Left cardiac atrium (tissue), 4 donors: Measurements from ENCODE around the gene CLBA1. TPM values are rescaled to one million over a fixed set of nuclear protein-coding genes. Genes with fewer than 3 reads are reported as not detected.
"Not testable (repeated sequence)": the region's sequence is repeated elsewhere in the genome, so short reads cannot be mapped to it uniquely, and the experiment has no call there.

Source experiments
- ATAC-seq, 2 donors: fragments of 200-7000 bp; cut with Tn5 transposase; one replicate each; pipeline ENCODE4 v1.9.1; 2020; ENCODE audit warnings: mild to moderate bottlenecking in 2 of 2, moderate library complexity in 2 of 2
- DNase-seq: peaks from one replicate; pipeline ENCODE4 v3.0.0-alpha.2; 2020
- intact Hi-C, 2 donors: fragments of 100-400 bp; cut with DNase I; formaldehyde crosslinking; loops; one replicate each; pipeline versions ENCODE4 v1.14.1 to v1.15.1; 2022 to 2023
- total RNA-seq, 2 donors: library from RNA; stranded (reverse); fragmentation: NEBNext Ultra II Directional; extraction: Animal tissue kit (Norgen Biotek cat#: 25700); gene quantifications; one replicate each; pipeline ENCODE4 v1.2.1, GENCODE V29; 2021
- donor health status: DM: no; HTN: yes; CAD: no.
- donor health status: DM: no; HTN: yes; CAD: no; lungs with severe emphysema.
- donor health status: DM: yes; HTN: yes; CAD: no.
- donor health status: Dilated cardiomyopathy.

The CLBA1 gene
- total RNA-seq, 2 donors from 2014 or later = 1.9 TPM

- ATAC-seq, intact Hi-C loops: not testable (repeated sequence)
- DNase-seq = peak; percentile 15
Observed at GRCh38 chr14:104945986-104946965, 39.3 kb upstream of the CLBA1 start.

- intact Hi-C loops, ATAC-seq: not testable (repeated sequence)
- peak; percentile 10 for DNase-seq
Observed at GRCh38 chr14:104947201-104947600, 38.4 kb upstream of the CLBA1 start.

GRCh38 chr14:104947881-104948735 is 37.5 kb upstream of the CLBA1 start:
- ATAC-seq, intact Hi-C loops: not testable (repeated sequence)
- DNase-seq = peak; percentile 13

GRCh38 chr14:104948736-104949031 is 36.9 kb upstream of the CLBA1 start:
- intact Hi-C loops = no loop called here
- DNase-seq (no peak), ATAC-seq (no peak)

- ATAC-seq, intact Hi-C loops: not testable (repeated sequence)
- peak; percentile 13 for DNase-seq
Observed at GRCh38 chr14:104949406-104949955, 36.1 kb upstream of the CLBA1 start.

- DNase-seq (peak; percentile 11), ATAC-seq (no peak)
- intact Hi-C loops = no loop called here
Observed at GRCh38 chr14:104950021-104950420, 35.6 kb upstream of the CLBA1 start.

- peak; percentile 9 for DNase-seq
- ATAC-seq, intact Hi-C loops: not testable (repeated sequence)
Observed at GRCh38 chr14:104950701-104951100, 34.9 kb upstream of the CLBA1 start.

- ATAC-seq, intact Hi-C loops: not testable (repeated sequence)
- peak; percentile 5 for DNase-seq
Observed at GRCh38 chr14:104951863-104952657, 33.5 kb upstream of the CLBA1 start.

- intact Hi-C loops = no loop called here
- ATAC-seq (no peak), DNase-seq (peak; percentile 13)
Observed at GRCh38 chr14:104953097-104953496, 32.5 kb upstream of the CLBA1 start.

- ATAC-seq (no peak), DNase-seq (peak; percentile 19)
- intact Hi-C loops = no loop called here
Observed at GRCh38 chr14:104953896-104954656, 31.5 kb upstream of the CLBA1 start.

- peak; percentile 13 for DNase-seq
- no peak for ATAC-seq
- intact Hi-C loops = no loop called here
Observed at GRCh38 chr14:104954746-104955395, 30.7 kb upstream of the CLBA1 start.

GRCh38 chr14:104955396-104955770 is 30.2 kb upstream of the CLBA1 start:
- intact Hi-C loops = no loop called here

GRCh38 chr14:104956290-104956890 is 29.2 kb upstream of the CLBA1 start:
- ATAC-seq (no peak), DNase-seq (peak; percentile 22)
- intact Hi-C loops = no loop called here

More at GRCh38 chr14:104955396-104955770, 30.2 kb upstream of the CLBA1 start:
- no peak for ATAC-seq
- peak; percentile 9 for DNase-seq

GRCh38 chr14:104957146-104958113 is 28.2 kb upstream of the CLBA1 start:
- DNase-seq (peak; percentile 15), ATAC-seq (peak in 1 of 2 donors; percentile 21)
- intact Hi-C loops = no loop called here

GRCh38 chr14:104964546-104964945 is 21.0 kb upstream of the CLBA1 start:
- ATAC-seq = no peak
- DNase-seq = peak; percentile 15
- intact Hi-C loops = no loop called here
